ENCODE data around the gene AP3S2.
"Not testable (repeated sequence)": the region's sequence is repeated elsewhere in the genome, so short reads cannot be mapped to it uniquely, and the experiment has no call there.

Gene AP3S2

GRCh38 chr15:89903015-89903857 lies 9.4 kb upstream of the AP3S2 start:
- no peak for FAIRE-seq

DNA sequence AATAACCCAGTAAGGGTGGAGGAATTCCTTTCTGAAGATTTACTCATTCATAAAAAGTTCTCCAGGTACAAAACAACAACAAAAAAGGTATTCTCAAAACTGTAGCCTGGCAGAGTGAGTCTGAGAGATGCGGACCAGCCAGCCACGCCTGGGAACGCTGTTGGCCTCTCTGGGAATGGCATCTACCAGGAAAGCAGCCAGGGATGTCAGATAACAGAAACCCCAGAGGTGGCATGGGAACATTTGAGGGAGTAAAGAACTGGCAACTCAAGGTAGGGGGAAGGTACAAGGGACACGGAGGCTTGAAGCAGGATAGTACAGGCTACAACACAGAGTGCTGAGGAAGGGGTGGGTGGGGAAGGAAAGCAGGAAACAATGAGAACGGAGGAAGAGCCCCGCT lies 7.1 kb upstream of the AP3S2 start:
- FAIRE-seq = no peak

GRCh38 chr15:89899951-89900567 lies 6.3 kb upstream of the AP3S2 start:
- FAIRE-seq = no peak

DNA sequence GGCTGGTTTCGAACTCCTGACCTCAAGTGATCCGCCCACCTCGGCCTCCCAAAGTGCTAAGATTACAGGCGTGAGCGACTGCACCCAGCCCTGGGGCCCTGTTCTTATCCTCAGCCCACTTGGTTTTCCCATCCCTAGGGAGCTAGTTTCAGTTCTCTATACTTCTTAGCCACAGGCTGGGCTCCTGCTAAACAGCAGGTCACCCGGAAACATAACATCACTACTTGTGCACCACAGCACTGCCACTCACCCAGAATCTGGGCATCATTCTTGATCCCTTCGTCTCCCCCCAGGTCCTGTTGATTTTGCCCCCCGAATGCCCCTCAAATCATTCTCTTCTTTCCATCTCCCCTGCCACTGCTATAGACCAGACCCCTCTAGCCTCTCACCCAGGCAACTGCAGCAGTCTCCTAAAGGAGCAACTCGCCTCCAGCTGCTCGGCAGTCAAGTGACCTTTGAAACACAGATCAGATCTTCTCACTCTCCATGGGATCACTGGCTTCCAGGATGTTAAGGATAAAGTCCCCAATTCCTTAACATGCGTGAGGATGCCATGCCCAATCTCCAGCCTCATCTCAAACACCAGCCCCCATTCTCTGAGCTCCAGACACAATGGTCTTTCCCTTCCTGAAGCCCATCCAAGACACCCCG lies 5.6 kb upstream of the AP3S2 start:
- no peak for FAIRE-seq

DNA sequence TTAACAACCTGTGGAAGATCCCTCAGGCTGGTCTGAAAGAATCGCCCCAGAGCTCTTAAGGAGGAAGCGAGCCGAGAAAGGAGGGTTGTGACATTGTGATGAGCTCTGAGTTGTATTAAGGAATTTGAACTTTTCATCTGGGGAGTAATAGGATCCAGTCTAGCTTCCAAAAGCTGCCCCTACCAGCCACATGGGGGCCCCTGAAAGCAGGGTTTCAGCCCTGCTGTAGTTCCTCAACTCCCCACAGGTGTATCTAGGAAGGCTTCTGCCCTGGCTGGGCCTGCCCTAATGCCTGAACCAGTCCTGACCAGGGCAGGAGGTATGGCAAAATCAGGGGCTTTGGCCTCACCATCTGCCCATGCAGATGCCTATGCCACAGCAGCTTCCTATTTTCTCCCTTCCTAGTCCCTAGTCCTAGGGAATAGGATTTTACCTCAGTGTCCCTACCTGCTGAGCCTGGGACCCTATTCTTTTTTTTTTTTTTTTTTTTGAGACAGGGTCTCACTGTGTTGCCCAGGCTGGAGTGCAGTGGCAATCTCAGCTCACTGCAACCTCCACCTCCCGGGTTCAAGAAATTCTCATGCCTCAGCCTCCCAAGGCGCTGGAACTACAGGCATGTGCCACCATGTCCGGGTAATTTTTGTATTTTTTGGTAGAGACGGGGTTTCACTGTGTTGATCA lies 5.0 kb upstream of the AP3S2 start:
- no peak for FAIRE-seq

GRCh38 chr15:89898146-89898545 lies 4.4 kb upstream of the AP3S2 start:
- no peak for FAIRE-seq

DNA sequence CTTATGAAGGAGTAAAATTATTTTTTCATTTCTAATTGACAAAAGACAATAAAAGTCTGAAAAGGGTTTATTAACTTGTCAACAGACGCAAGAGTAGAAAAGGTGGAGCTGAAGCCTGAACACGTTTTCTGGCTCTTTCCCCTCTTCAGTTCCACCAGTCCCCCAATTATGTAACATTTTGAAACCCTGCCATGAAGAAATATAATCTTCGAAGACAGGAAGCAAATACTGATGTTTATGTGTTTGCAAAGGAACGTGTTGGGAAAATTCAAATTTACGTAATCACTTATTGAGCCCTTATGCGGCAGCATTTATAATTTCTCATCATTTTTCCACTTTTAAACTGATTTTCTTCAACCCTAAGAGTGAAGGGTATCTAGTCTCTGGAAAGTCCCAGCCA lies 767 bp downstream of the AP3S2 start:
- no peak for FAIRE-seq

GRCh38 chr15:89888214-89888804 lies 5.5 kb downstream of the AP3S2 start:
- FAIRE-seq = peak; percentile 54

GRCh38 chr15:89885611-89886010 lies 8.2 kb downstream of the AP3S2 start:
- FAIRE-seq = no peak

DNA sequence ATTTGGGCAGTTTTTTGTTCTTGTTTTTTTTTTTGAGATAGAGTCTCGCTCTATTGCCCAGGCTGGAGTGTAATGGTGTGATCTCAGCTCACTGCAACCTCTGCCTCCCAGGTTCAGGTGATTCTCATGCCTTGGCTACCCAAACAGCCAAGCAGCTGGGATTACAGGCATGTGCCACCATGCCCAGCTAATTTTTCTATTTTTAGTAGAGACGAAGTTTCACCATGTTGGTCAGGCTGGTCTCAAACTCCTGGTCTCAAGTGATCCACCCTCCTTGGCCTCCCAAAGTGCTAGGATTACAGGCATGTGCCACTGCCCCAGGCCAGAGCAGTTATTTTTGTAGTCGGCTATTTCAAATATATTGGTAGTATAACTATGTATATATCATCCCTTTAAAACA lies 8.6 kb downstream of the AP3S2 start:
- not testable (repeated sequence) for FAIRE-seq

DNA sequence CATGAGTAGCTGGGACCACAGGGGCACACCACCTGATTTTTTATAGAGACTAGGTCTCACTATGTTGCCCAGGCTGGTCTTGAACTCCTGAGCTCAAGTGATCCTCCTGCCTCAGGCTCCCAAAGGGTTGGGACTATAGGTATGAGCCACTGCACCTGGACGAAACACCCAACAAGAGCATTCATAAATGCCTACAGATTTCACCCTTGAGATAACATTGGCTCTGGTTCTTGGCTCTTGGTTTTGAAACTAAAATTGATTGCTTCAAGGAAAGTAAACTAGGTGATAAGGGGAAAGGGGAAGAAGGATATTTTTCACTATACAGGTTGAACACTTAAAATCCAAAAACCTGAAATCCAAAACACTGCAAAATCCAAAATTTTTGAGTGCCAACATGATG lies 10.3 kb downstream of the AP3S2 start:
- FAIRE-seq = no peak

DNA sequence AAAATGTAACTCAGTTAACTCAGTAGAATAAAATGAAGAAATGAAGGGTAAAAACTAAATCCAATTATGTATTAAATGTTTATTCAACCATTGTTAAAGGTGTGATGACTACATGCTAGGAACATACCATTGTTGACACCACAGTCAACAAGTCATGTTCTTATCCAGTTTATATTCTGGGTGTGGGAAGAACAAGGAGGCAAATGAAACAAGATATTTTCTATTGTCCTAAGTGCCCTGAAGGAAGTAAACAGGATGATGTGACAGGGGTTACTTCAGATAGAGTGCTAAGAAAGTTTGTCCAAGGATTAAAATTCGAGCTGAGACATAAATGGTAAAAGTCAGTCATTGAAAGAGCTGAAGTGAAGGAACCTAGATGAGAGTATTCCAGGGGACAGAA lies 13.1 kb downstream of the AP3S2 start:
- FAIRE-seq = no peak

DNA sequence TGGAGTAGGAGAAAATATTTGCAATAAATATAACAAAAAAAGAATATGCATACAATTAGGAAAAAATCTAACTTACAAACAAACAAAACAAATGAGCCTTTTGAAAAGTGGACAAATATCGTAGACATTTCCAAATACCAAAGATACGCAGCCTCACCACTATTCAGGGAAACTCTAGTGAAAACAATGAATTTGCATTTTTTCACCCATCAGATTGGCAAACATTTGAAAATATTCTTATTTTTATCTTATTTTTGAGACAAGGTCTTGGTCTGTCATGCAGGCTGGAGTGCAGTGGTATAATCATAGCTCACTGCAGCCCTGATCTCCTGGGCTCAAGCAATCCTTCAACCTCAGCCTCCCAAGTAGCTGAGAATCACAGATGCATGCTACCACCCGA lies 15.5 kb downstream of the AP3S2 start:
- no peak for FAIRE-seq

DNA sequence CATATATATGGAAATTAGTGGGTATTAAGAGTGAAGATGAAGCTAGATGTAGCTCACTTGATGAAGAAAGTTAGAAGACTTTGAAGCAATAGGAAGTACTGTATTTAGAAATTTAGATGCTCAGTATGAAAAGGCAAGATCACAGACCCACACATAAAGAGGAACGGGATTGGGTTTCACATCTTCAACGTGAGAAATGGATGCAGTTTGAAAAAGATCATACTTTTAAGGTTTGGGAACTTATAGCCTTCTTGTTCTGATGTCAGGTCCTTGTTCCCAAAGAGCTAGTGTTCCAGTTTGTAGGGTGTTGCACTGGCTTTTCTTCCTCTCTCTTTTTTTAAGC lies 16.7 kb downstream of the AP3S2 start:
- no peak for FAIRE-seq

DNA sequence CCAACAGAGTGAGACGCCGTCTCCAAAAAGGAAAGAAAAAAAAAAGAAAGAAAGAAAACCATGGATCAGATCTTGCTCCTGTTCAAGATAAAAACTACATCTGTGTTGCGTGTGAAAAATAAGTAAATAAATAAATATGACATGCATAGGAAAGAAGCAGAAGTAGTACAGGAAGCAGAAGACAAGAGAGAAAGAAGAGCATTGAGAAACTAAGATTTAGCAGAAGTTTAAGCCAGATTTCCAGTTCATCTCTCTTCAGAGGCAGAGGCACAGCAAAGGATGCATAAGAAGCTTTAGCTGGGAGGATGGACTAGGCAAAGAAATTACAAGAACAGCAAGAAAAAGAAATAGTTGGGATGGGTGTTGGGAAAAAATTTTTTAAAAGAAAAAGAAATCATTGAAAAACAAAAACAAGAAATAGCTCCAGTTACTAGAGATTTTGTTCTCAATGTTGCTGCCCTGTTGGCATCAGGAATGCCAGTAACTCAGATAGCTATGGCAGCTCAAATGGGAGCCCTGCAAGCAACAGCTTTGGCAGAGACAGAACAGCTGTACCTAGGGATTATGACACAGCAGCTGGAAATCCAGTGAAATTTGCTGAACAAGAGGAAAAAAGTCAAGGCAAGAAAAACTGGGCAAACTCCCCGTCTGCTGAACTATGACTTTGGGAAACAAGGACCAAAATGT lies 17.3 kb downstream of the AP3S2 start:
- FAIRE-seq = no peak

DNA sequence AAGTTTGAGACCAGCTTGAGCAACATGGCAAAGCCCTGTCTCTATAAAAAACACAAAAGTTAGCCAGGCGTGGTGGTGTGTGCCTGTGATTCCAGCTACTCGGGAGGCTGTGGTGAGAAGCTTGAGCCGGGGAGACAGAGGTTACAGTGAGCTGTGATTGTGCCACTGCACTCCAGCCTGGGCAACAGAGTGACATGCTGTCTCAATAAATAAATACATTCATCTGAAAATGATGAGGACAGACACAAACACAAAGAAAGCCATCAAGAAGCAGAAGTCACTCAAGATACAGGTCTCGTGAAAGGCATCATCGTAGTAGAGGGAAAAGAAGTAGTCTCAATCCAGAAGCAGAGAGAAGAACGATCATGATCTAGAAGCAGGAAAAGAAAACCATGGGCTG lies 18.1 kb downstream of the AP3S2 start:
- FAIRE-seq = no peak

DNA sequence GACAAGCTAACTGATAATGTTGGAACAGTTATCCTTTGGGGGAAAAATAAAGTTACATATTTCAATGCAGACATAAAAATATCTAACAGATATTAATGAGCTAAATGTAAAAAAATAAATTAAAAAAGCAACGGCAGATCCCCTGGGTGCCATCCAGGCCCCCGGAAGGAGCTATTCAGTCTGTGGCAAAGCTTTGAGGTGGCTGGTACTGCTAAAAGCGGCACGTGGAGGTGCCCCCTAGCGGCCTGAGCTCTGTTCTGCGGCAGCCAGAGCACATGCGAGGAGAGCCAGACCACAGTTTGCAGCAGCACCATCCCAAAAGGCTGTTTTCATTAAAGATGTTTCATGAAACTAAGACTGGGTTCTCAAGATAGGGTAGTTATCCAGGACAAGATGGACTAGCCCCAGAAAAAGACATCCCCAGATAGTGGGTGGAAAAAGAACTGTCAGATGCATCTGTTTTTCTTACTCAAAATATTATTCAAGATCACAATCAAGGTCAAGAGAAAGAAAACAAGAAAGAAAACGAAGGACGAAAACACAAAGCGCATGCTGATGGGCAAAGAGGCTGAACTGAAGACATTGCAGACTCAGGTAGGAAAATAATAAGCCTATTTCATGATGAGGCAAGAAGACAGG lies 18.7 kb downstream of the AP3S2 start:
- peak; percentile 40 for FAIRE-seq

GRCh38 chr15:89870688-89871288 lies 23.0 kb downstream of the AP3S2 start:
- FAIRE-seq = no peak

- FAIRE-seq = no peak
These were observed 23.8 kb downstream of the AP3S2 start for GRCh38 chr15:89870006-89870405.

DNA sequence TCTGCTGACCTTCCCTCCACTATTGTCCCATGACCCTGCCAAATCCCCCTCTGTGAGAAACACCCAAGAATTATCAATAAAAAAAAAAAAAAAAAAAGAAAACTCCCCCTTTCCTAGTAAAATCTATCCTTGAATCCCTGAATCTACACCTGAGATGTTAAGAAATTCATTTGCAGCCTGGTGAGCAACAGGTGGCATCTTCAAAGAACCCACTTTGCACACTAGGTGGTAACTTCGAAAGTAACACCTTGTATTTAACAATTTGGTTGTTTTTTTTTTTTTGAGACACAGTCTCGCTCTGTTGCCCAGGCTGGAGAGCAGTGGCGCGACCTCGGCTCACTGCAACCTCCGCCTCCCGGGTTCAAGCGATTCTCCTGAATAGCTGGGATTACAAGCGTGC lies 24.3 kb downstream of the AP3S2 start:
- FAIRE-seq = not testable (repeated sequence)

DNA sequence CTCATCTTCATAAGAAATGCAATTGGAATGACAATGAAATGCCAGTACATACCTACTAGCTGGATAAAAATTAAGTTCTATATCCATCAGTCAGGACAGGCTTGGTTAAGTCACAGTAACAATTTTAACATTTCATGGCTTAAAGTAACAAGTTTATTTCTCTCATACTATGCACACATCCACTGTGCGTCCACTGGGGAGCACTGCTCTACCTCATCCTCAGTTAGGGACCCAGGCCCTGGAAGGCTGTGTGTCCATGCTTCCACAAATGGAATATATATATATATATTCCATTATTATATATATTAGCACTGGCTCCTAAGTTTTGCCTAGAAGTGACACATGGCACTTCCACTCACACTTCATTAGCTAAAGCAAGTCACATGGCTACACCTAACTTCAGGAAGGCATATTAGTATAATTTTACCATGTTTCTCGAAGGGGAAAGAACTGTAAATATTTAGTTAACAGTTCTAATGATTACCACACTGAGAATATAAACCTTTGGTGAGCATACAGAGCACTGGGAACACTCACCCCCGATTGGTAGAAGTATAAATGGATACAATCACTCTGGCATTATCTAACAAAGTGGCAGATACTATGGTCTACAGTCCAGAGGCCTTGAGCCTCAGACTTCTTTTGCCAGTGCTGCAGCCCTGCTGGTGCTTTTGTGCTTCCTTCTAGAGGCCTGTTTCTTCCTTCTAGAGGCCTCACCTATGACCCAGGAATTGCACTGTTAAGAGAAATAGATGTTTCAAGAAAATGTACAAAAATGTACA lies 28.6 kb downstream of the AP3S2 start:
- no peak for FAIRE-seq
